CD4-positive, alpha-beta T cell treated with Interleukin-2 at 100 ng/mL for 4 hours (primary cell): ENCODE results near the gene THAP12.
A peak's percentile ranks its signal among the peaks of the same experiment; 100 is the strongest.

ENCODE experiments used
- DNase-seq: peaks from one replicate; pipeline ENCODE4 v3.0.0-alpha.2; 2020; ENCODE audit warnings: low spot score

Gene THAP12

DNA sequence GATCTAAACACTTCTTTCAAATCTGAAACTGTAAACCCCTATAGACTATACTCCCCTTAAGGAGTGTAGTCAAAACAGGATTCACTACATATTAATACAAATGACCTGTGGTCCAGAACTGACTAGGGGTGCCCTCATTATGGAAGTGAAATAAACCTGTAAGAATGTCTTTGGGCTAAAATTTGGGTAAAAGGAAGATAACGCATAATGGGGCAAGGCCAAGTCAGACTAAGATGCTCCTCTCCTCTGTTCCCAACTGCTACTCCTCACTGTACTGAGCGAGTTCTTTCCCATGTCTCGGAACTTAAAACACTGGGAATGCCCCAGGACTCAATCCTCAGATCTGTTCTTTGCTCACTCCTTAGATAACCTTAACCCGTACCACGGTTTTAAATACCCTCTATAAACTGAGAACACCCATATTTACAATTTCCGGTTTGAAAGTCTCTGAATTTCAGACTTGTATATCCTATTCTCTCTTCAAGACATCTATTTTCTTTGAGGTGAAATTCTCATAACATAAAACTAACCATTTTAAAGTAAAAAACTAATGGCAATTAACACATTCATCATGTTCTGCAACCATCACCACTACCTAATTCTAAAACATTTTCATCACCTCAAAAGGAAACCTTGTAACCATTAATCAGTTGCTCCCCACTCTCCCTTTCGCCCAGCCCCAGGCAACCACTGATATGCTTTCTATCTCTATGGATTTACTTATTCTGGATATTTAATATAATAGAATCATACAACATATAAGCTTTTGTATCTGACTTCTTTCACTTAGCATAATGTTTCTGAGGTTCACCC is 4.0 kb downstream of the THAP12 start:
- no peak for DNase-seq

DNA sequence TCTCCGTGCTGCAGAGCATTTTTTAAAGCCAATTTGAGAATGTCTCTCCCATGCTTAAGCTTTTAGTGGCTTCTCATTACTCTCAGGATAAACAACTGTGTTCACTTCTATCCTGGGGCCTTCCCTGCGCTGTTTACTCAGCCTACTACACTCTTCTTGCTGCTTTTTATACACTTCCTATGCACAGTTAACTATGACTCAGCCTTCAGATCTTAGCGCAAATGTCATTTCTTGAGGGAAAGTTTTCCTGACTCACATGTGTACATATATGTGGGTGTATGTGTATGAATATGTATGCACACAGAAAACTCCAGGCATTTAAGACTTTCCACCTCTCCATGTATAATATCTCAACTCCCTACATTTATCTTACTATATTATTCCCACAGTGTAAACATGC is 9.8 kb downstream of the THAP12 start:
- peak; percentile 47 for DNase-seq

GRCh38 chr11:76369406-76369805 is 11.5 kb downstream of the THAP12 start:
- no peak for DNase-seq

DNA sequence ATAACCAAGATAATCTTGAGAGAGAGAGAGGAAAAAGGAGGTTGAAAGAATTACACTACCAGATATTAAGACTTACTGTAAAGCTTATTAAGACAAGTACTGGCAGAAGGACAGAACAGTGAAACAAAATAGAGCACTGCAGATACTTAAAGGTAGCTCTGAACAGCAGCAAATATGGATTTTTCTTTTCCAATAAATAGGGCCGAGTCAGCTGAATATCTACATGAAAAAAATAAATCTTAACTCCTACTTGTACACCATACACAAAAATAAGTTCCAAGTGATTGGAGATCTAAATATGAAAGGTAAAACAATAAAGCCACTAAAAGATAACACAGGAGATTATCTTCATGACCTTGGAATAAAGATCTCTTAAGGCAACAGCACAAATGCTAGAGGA is 12.4 kb downstream of the THAP12 start:
- DNase-seq = no peak

- no peak for DNase-seq
Measured at GRCh38 chr11:76365038-76365679, 15.8 kb downstream of the THAP12 start.

- DNase-seq = no peak
Measured at GRCh38 chr11:76362716-76363115, 18.2 kb downstream of the THAP12 start.

DNA sequence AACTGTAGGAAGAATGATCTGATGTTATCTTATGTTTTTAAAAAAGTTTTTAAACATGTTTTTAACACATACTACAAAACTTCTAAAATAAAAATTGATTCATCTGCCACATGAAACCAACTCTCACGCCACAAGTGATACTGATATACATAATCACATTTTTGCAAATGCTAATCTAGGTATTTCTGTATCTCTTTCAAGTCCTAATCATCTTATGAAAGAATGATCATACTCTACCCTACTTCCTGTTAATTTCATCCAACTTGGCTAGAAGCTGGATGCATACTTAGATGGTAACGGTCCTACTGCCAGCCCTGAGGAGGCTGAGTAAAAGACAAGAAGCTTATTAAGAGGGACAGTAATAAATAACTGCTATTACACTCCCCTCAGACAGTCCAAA is 19.2 kb downstream of the THAP12 start:
- DNase-seq = no peak

- DNase-seq = no peak
Measured at GRCh38 chr11:76361374-76361773, 19.6 kb downstream of the THAP12 start.

GRCh38 chr11:76355172-76355571 is 25.8 kb downstream of the THAP12 start:
- no peak for DNase-seq

GRCh38 chr11:76348348-76348747 is 32.6 kb downstream of the THAP12 start:
- no peak for DNase-seq

- DNase-seq = no peak
Measured at GRCh38 chr11:76347466-76347865, 33.5 kb downstream of the THAP12 start.

- DNase-seq = peak; percentile 8
Measured at GRCh38 chr11:76339221-76339620, 41.7 kb downstream of the THAP12 start.

GRCh38 chr11:76337923-76338322 is 43.0 kb downstream of the THAP12 start:
- DNase-seq = no peak

GRCh38 chr11:76337469-76337868 is 43.5 kb downstream of the THAP12 start:
- no peak for DNase-seq

- DNase-seq = no peak
Measured at GRCh38 chr11:76336597-76336996, 44.3 kb downstream of the THAP12 start.

DNA sequence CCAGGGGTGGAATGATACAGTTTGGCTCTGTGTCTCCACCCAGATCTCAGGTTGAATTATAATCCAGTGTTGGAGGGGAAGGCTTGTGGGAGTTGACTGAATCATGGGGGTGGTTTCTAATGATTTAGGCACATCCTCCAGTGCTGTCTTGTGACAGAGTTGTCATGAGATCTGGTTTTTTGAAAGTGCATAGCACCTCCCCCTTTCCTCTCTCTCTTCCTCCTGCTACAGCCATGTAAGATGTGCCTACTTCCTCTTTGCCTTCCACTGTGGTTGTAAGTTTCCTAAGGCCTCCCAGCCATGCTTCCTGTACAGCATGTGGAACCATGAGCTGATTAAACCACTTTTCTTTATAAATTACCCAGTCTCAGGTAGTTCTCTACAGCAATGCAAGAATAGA is 45.1 kb downstream of the THAP12 start:
- DNase-seq = no peak

- no peak for DNase-seq
Measured at GRCh38 chr11:76334826-76335389, 46.0 kb downstream of the THAP12 start.

DNA sequence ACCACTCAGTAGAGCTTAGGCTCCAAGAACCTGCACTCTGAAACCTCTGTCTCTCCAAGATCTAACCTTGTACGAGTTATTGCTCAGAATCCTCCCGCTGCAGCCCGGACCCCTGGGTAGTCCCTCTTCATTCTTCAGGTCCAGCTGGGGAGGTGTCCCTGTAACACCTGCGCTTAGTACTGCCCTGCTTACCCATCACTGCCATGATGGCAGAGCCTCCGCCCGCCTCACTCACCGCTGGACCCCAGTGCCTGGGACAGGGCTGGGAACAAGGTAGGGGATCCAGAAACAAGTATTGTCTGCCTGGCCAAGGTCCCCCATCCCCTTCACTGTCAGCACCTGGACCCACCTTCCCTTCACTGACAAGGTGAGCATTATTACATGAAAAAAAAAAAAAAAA is 50.3 kb downstream of the THAP12 start:
- no peak for DNase-seq

GRCh38 chr11:76329983-76330382 is 50.9 kb downstream of the THAP12 start:
- no peak for DNase-seq

GRCh38 chr11:76329084-76329648 is 51.8 kb downstream of the THAP12 start:
- DNase-seq = no peak

- DNase-seq = no peak
Measured at GRCh38 chr11:76327756-76328388, 53.1 kb downstream of the THAP12 start.

- no peak for DNase-seq
Measured at GRCh38 chr11:76327202-76327601, 53.7 kb downstream of the THAP12 start.

DNA sequence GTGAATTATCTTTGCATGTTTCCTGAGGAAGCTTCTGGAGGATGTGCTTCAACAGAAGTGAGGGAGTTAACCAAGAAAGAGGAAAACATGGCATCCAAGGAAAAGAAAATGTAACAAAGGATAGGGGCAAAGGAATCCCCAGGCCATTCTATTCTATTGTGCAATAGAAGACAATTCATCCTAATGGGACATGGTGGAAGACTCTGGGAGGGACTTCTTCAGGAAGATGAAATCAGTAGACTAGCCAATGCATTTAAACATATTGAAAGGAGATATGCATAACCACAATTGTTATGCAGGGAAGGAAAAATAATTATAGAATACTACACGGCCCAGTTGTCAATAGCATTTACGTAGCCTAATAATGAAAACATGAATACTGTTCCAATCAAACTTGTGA is 55.7 kb downstream of the THAP12 start:
- no peak for DNase-seq
